ENCODE measurements around the gene STX1B. TPM values are rescaled to one million over a fixed set of nuclear protein-coding genes. Genes with fewer than 3 reads are reported as not detected.

Gene STX1B
- total RNA-seq, 1 donor from 2014 or later: not detected

DNA sequence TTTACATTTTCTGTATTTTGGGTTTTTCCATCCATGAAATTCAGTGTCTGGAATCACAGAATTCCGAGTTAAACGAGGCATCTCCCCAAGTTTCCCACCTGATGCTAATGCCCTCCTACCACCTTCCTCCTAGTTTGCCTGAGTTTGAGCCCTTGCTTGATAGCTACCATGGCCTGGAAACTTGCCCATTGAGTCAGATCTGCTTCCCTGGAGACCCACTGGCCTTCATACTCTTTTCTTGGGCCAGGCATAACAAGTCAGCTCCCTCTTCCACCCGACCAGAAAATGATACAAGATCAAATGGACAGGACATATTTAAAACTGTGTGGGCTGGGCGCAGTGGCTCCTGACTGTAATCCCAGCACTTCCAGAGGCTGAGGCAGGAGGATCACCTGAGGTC lies 42.6 kb downstream of the STX1B start:
- H3K27me3 ChIP-seq (ENCODE audit: control insufficient read depth in 3 of 3, insufficient read depth in 3 of 3, low read length in 3 of 3): no peaks in the 10 kb centered on the region
- H3K9me3 ChIP-seq (ENCODE audit: control insufficient read depth in 3 of 3, low read length in 3 of 3): no peaks in the 10 kb centered on the region
- H3K27ac ChIP-seq (ENCODE audit: low read depth, low read length): no peak overlapping the region
- H3K4me3 ChIP-seq (ENCODE audit: low read length in 3 of 3): no peak overlapping the region
- no peak overlapping the region for H3K9ac ChIP-seq (ENCODE audit: low read depth in 1 of 3, low read length in 3 of 3)
- peaks cover 76 to 81% (median 78%) of the 10 kb centered on the region in 3 donors for H3K36me3 ChIP-seq (ENCODE audit: control insufficient read depth in 3 of 3, insufficient read depth in 3 of 3, low read length in 3 of 3)
- H3K4me1 ChIP-seq (ENCODE audit: control insufficient read depth in 3 of 3, insufficient read depth in 3 of 3, low read length in 3 of 3): no peaks in the 10 kb centered on the region

GRCh38 chr16:30966033-30966619 lies 44.3 kb downstream of the STX1B start:
- peaks cover 77 to 79% (median 78%) of the 10 kb centered on the region in 3 donors for H3K36me3 ChIP-seq (ENCODE audit: control insufficient read depth in 3 of 3, insufficient read depth in 3 of 3, low read length in 3 of 3)
- H3K4me3 ChIP-seq (ENCODE audit: low read length in 3 of 3): no peak overlapping the region
- no peak overlapping the region for H3K27ac ChIP-seq (ENCODE audit: low read depth, low read length)
- no peaks in the 10 kb centered on the region for H3K9me3 ChIP-seq (ENCODE audit: control insufficient read depth in 3 of 3, low read length in 3 of 3)
- no peak overlapping the region for H3K9ac ChIP-seq (ENCODE audit: low read depth in 1 of 3, low read length in 3 of 3)
- no peaks in the 10 kb centered on the region for H3K27me3 ChIP-seq (ENCODE audit: control insufficient read depth in 3 of 3, insufficient read depth in 3 of 3, low read length in 3 of 3)
- H3K4me1 ChIP-seq (ENCODE audit: control insufficient read depth in 3 of 3, insufficient read depth in 3 of 3, low read length in 3 of 3): peaks cover 0 to 3% (median 0%) of the 10 kb centered on the region in 3 donors

GRCh38 chr16:30965436-30965835 lies 45.0 kb downstream of the STX1B start:
- peaks cover 0 to 3% (median 0%) of the 10 kb centered on the region in 3 donors for H3K4me1 ChIP-seq (ENCODE audit: control insufficient read depth in 3 of 3, insufficient read depth in 3 of 3, low read length in 3 of 3)
- no peak overlapping the region for H3K4me3 ChIP-seq (ENCODE audit: low read length in 3 of 3)
- H3K27ac ChIP-seq (ENCODE audit: low read depth, low read length): no peak overlapping the region

DNA sequence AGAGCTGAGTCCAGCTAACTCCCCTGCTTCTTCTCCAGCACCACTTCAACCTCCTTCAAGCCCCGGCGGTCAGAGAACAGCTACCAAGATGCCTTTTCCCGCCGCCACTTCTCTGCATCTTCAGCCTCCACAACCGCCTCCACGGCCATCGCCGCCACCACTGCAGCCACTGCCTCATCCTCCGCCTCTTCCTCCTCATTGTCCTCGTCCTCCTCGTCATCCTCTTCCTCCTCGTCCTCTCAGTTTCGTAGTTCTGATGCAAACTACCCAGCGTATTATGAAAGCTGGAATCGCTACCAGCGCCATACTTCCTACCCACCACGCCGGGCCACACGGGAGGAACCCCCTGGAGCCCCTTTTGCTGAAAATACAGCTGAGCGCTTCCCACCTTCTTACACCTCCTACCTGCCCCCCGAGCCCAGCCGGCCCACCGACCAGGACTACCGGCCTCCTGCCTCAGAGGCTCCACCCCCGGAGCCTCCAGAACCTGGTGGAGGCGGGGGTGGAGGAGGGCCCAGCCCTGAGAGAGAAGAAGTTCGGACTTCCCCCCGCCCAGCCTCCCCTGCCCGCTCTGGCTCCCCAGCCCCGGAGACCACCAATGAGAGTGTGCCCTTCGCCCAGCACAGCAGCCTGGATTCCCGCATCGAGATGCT lies 45.7 kb downstream of the STX1B start:
- H3K4me3 ChIP-seq (ENCODE audit: low read length in 3 of 3): no peak overlapping the region
- peaks cover 0 to 3% (median 0%) of the 10 kb centered on the region in 3 donors for H3K4me1 ChIP-seq (ENCODE audit: control insufficient read depth in 3 of 3, insufficient read depth in 3 of 3, low read length in 3 of 3)
- H3K27ac ChIP-seq (ENCODE audit: low read depth, low read length): no peak overlapping the region
- no peaks in the 10 kb centered on the region for H3K9me3 ChIP-seq (ENCODE audit: control insufficient read depth in 3 of 3, low read length in 3 of 3)
- peaks cover 80 to 81% (median 80%) of the 10 kb centered on the region in 3 donors for H3K36me3 ChIP-seq (ENCODE audit: control insufficient read depth in 3 of 3, insufficient read depth in 3 of 3, low read length in 3 of 3)
- H3K9ac ChIP-seq (ENCODE audit: low read depth in 1 of 3, low read length in 3 of 3): no peak overlapping the region
- H3K27me3 ChIP-seq (ENCODE audit: control insufficient read depth in 3 of 3, insufficient read depth in 3 of 3, low read length in 3 of 3): no peaks in the 10 kb centered on the region

More at GRCh38 chr16:30965436-30965835, 45.0 kb downstream of the STX1B start:
- Histone ChIP-seq H3K9ac (ENCODE audit: low read depth in 1 of 3, low read length in 3 of 3) (no peak overlapping the region), H3K27me3 (ENCODE audit: control insufficient read depth in 3 of 3, insufficient read depth in 3 of 3, low read length in 3 of 3) (no peaks in the 10 kb centered on the region), H3K9me3 (ENCODE audit: control insufficient read depth in 3 of 3, low read length in 3 of 3) (no peaks in the 10 kb centered on the region), H3K36me3 (ENCODE audit: control insufficient read depth in 3 of 3, insufficient read depth in 3 of 3, low read length in 3 of 3) (peaks cover 76 to 77% (median 77%) of the 10 kb centered on the region in 3 donors)

GRCh38 chr16:30963925-30964511 lies 46.4 kb downstream of the STX1B start:
- H3K9ac ChIP-seq (ENCODE audit: low read depth in 1 of 3, low read length in 3 of 3): no peak overlapping the region
- H3K9me3 ChIP-seq (ENCODE audit: control insufficient read depth in 3 of 3, low read length in 3 of 3): no peaks in the 10 kb centered on the region
- peaks cover 79 to 80% (median 80%) of the 10 kb centered on the region in 3 donors for H3K36me3 ChIP-seq (ENCODE audit: control insufficient read depth in 3 of 3, insufficient read depth in 3 of 3, low read length in 3 of 3)
- H3K4me1 ChIP-seq (ENCODE audit: control insufficient read depth in 3 of 3, insufficient read depth in 3 of 3, low read length in 3 of 3): peaks cover 2 to 7% (median 6%) of the 10 kb centered on the region in 3 donors
- no peak overlapping the region for H3K27ac ChIP-seq (ENCODE audit: low read depth, low read length)
- H3K27me3 ChIP-seq (ENCODE audit: control insufficient read depth in 3 of 3, insufficient read depth in 3 of 3, low read length in 3 of 3): no peaks in the 10 kb centered on the region
- H3K4me3 ChIP-seq (ENCODE audit: low read length in 3 of 3): no peak overlapping the region

- Histone ChIP-seq H3K4me1 (ENCODE audit: control insufficient read depth in 3 of 3, insufficient read depth in 3 of 3, low read length in 3 of 3) (peaks cover 15 to 21% (median 19%) of the 10 kb centered on the region in 3 donors), H3K4me3 (ENCODE audit: low read length in 3 of 3) (no peak overlapping the region), H3K9ac (ENCODE audit: low read depth in 1 of 3, low read length in 3 of 3) (no peak overlapping the region), H3K27ac (ENCODE audit: low read depth, low read length) (no peak overlapping the region), H3K27me3 (ENCODE audit: control insufficient read depth in 3 of 3, insufficient read depth in 3 of 3, low read length in 3 of 3) (no peaks in the 10 kb centered on the region), H3K36me3 (ENCODE audit: control insufficient read depth in 3 of 3, insufficient read depth in 3 of 3, low read length in 3 of 3) (peaks cover 64 to 67% (median 65%) of the 10 kb centered on the region in 3 donors), H3K9me3 (ENCODE audit: control insufficient read depth in 3 of 3, low read length in 3 of 3) (no peaks in the 10 kb centered on the region)
Measured at GRCh38 chr16:30961384-30961783, 49.1 kb downstream of the STX1B start.

DNA sequence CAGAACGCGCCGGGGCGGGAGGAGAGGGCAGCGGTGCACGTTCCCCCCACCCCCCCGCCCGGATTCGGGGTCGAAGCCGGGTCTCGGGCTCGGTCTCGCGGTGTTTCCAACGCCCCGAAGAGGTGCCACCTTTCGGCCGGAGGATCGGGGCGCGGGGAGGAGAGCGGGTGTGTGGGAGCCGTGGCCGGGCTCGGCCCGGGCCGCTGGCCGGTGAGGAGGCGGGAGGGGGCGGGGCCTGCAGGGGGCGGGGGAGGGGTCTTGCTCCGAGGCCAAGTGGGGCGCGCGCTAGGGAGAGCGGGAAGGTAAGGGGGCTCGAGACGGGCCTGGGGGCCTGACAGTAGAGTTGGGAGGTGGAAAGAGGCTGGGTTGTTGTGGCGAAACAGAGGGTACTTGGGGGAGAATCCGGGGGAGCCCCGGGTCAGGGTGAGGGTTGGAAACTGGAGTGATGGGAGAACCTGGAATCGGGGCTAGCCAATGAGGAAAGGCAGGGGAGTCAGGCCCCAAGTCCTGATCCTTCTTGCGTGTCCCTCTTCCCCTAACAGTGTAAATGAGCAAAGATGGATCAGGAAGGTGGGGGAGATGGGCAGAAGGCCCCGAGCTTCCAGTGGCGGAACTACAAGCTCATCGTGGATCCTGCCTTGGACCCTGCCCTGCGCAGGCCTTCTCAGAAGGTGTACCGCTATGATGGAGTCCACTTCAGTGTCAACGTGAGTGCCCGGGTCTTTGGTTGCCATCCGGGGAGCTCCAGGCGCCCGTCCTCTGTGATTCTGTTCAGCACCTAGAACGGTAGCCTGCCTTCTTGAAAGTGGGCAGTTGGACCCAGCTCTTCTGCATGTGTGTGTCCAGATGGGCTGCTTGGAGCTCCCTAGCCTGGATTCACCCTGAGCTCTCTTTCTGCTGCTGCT lies 52.0 kb downstream of the STX1B start:
- H3K27ac ChIP-seq (ENCODE audit: low read depth, low read length): peak overlapping the region; percentile 36
- peaks cover 23 to 31% (median 25%) of the 10 kb centered on the region in 3 donors for H3K4me1 ChIP-seq (ENCODE audit: control insufficient read depth in 3 of 3, insufficient read depth in 3 of 3, low read length in 3 of 3)
- peak overlapping the region; percentile 75 to 95 (median 95) for H3K4me3 ChIP-seq (ENCODE audit: low read length in 3 of 3)
- no peaks in the 10 kb centered on the region for H3K27me3 ChIP-seq (ENCODE audit: control insufficient read depth in 3 of 3, insufficient read depth in 3 of 3, low read length in 3 of 3)
- H3K36me3 ChIP-seq (ENCODE audit: control insufficient read depth in 3 of 3, insufficient read depth in 3 of 3, low read length in 3 of 3): peaks cover 42 to 44% (median 44%) of the 10 kb centered on the region in 3 donors
- H3K9me3 ChIP-seq (ENCODE audit: control insufficient read depth in 3 of 3, low read length in 3 of 3): no peaks in the 10 kb centered on the region
- peak overlapping the region; percentile 60 to 99 (median 65) for H3K9ac ChIP-seq (ENCODE audit: low read depth in 1 of 3, low read length in 3 of 3)

DNA sequence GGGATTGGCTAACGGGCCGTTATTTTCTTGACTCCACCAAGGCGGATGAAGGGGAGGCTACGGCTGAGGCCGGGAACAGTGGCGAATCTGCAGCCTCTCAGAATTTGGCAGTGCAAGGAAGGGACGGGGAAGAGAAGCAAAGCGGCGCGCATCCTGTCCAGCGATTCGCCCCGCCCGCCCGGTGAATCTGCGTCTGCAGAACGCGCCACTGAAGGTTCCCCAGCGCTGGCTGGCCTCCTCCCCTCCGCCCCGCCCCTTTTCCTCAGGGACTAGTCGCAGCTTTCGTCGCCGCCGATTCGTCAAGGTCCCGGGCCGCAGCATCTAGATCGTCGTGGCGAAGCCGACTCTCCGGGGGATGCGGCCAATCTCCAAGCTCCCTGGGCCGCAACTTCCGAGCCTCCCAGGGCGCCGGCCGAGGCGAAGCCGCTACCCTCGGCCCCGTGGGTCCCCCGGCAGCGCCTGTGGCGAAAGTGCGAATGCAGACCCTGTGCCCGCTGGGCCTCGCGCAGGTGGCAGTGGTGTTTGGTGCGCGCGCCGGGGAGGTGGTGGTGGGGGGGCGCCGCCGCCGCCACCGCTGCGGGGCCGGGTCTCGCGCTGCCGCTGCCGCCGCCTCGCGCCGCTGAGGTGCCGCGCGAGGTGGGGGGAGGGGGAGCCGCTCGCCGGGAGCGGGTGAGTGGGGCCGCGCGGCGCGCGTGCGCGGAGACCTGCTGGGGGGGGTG lies 52.8 kb downstream of the STX1B start, which contains the start of gene SETD1A:
Gene SETD1A, plus strand, starts transcription at position 299 of the 719 bp plus-strand sequence. CDS start 978 bp downstream, outside the sequence.
- H3K4me1 ChIP-seq (ENCODE audit: control insufficient read depth in 3 of 3, insufficient read depth in 3 of 3, low read length in 3 of 3): peaks cover 26 to 36% (median 27%) of the 10 kb centered on the region in 3 donors
- peak within 1 kb of the TSS; percentile 96 to 100 (median 99) for H3K9ac ChIP-seq (ENCODE audit: low read depth in 1 of 3, low read length in 3 of 3)
- H3K27ac ChIP-seq (ENCODE audit: low read depth, low read length): peak within 1 kb of the TSS; percentile 99
- peak within 1 kb of the TSS; percentile 86 to 95 (median 95) for H3K4me3 ChIP-seq (ENCODE audit: low read length in 3 of 3)
- no peaks in the 10 kb centered on the region for H3K9me3 ChIP-seq (ENCODE audit: control insufficient read depth in 3 of 3, low read length in 3 of 3)
- H3K36me3 ChIP-seq (ENCODE audit: control insufficient read depth in 3 of 3, insufficient read depth in 3 of 3, low read length in 3 of 3): peaks cover 34 to 36% (median 35%) of the 10 kb centered on the region in 3 donors
- no peaks in the 10 kb centered on the region for H3K27me3 ChIP-seq (ENCODE audit: control insufficient read depth in 3 of 3, insufficient read depth in 3 of 3, low read length in 3 of 3)
